C4-2B (cell line): Measurements from ENCODE around the gene CD6.

Experiments
- H3K27ac ChIP-seq: fragments of 450-650 bp; 2 replicates; pipeline ENCODE4 v1.5.1; 2017
- CTCF ChIP-seq: fragments of 450-650 bp; conservative IDR thresholded peaks from 2 replicates; pipeline ENCODE4 v1.5.1; 2017; ENCODE audit warnings: mild to moderate bottlenecking
- ZFX ChIP-seq: fragments of 450-650 bp; IDR thresholded peaks from 2 replicates; pipeline ENCODE4 v1.6.1; 2017

CD6 gene

GRCh38 chr11:60935676-60936442 lies 35.6 kb upstream of the CD6 start:
- TF ChIP-seq ZFX (no peak), CTCF (no peak)
- no peak overlapping the region for H3K27ac ChIP-seq

DNA sequence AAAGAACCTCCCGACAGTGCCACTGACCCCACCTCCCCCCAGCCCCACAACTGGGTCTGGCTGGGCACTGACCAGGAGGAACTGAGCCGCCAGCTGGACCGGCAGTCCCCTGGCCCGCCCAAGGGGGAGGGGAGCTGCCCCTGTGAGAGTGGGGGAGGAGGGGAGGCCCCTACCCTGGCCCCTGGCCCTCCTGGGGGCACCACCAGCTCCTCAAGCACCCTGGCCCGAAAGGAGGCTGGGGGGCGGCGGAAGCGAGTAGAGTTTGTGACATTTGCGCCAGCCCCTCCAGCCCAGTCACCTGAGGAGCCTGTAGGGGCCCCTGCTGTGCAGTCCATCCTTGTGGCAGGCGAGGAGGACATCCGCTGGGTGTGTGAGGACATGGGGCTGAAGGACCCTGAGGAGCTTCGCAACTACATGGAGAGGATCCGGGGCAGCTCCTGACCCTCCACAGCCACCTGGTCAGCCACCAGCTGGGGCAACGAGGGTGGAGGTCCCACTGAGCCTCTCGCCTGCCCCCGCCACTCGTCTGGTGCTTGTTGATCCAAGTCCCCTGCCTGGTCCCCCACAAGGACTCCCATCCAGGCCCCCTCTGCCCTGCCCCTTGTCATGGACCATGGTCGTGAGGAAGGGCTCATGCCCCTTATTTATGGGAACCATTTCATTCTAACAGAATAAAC lies 34.9 kb upstream of the CD6 start:
- TF ChIP-seq CTCF (no peak), ZFX (no peak)
- H3K27ac ChIP-seq, result no peak overlapping the region

DNA sequence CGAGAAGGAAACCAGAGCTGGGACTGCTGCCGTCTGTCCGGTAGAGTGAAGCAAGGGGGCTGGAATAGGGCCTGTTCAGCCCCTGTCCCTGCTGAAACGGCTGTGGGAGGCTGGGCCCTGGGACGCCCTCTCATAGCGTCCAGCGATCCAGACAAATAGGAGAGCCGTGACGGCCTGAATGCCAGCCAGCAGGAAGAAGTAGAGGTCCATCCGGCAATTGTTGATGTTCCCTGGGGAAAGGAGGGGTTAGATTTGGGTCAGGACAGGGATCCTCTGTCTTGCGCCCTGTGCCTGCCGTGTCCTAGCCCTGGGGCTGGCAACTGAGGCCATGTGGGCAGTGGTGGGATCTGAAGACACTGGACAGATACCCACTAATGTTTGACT lies 34.3 kb upstream of the CD6 start:
- no peak overlapping the region for H3K27ac ChIP-seq
- TF ChIP-seq ZFX (no peak), CTCF (no peak)

DNA sequence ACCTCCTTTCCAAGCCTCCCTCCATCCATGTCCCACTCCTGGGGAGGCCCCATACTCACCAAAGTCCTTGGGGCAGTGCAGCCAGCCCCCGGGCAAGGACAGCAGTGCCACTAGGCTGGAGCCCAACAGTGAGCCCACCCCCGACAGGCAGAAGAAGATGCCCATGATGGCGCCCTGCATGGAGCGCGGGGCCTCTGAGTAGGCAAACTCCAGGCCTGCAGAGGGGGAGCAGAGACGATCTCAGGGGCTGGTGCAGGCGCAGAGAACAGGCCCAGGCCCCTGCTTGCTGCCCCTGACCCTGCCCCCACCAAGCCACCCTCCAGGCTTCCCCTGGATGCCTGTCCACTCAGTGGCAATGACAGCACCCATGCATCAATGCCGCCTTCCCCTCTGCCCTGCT lies 33.7 kb upstream of the CD6 start:
- TF ChIP-seq CTCF (no peak), ZFX (no peak)
- no peak overlapping the region for H3K27ac ChIP-seq

DNA sequence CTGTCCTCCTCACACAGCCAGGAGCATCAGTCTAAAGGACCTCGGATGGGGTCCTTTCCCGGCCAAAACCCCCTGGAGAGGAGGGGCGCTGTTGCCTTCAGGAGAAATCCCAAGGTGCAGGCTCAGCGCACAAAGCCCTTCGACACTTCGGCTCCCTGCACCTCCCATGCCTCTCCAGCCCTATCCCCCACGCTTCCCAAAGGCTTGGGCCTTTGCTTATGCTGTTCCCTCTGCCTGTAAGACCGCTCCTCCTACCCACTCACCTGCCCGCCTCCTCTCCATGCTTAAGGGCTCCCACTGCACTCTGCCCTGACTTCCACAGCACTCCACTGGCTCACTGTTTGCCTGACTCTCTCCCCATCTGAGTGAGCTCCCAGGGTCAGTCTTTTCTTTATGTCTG lies 33.0 kb upstream of the CD6 start:
- no peak for TF ChIP-seq ZFX
- no peak for TF ChIP-seq CTCF
- H3K27ac ChIP-seq, result no peak overlapping the region

GRCh38 chr11:60939301-60939700 lies 32.2 kb upstream of the CD6 start:
- no peak overlapping the region for H3K27ac ChIP-seq
- TF ChIP-seq ZFX (no peak), CTCF (no peak)

GRCh38 chr11:60939855-60940254 lies 31.6 kb upstream of the CD6 start:
- no peak overlapping the region for H3K27ac ChIP-seq
- TF ChIP-seq CTCF (no peak), ZFX (no peak)
